H1 (cell line): ENCODE data around the gene PARP16. TPM values are rescaled to one million over a fixed set of nuclear protein-coding genes. Genes with fewer than 3 reads are reported as not detected.

ENCODE experiments used
- CTCF ChIA-PET: fragments of 300-600 bp; sonication (Branson Sonifier 250); formaldehyde crosslinking; loops from one replicate; lab custom pipeline; 2021; ENCODE audit not compliant: partially characterized antibody; lab: Charles Lee
- POLR2A ChIA-PET: fragments of 300-600 bp; sonication (Branson Sonifier 250); formaldehyde crosslinking; loops from one replicate; lab custom pipeline; 2021; ENCODE audit warnings: inconsistent platforms; ENCODE audit not compliant: partially characterized antibody; lab: Charles Lee
- DNase-seq, 2 experiments: peaks; one replicate each; pipeline versions ENCODE4 v3.0.0 to v3.0.0-alpha.2; 2010 to 2022; ENCODE audit warnings: low spot score in 2 of 2, low read depth in 1 of 2, mixed read lengths in 1 of 2
- FAIRE-seq: peaks from 2 replicates; lab custom pipeline; 2011; peaks lifted over from hg19 to GRCh38; lab: Jason Lieb, UNC
- H2AFZ ChIP-seq: 2 replicates; pipeline ENCODE4 v1.8.1; 2012; ENCODE audit warnings: low read length, inconsistent platforms
- H2AK5ac ChIP-seq: 2 replicates; pipeline ENCODE4 v1.6.1; 2013; ENCODE audit warnings: low read depth, low read length
- H2BK120ac ChIP-seq: replicated peaks from 2 replicates; pipeline ENCODE3; 2013; ENCODE audit warnings: low read depth, low read length, inconsistent platforms
- H2BK12ac ChIP-seq: 2 replicates; pipeline ENCODE4 v1.6.1; 2013; ENCODE audit warnings: low read depth, low read length
- H2BK15ac ChIP-seq: 2 replicates; pipeline ENCODE4 v1.6.1; 2013; ENCODE audit warnings: low read length
- H2BK20ac ChIP-seq: 2 replicates; pipeline ENCODE4 v1.6.1; 2013; ENCODE audit warnings: low read length
- H2BK5ac ChIP-seq: 2 replicates; pipeline ENCODE4 v1.6.1; 2013; ENCODE audit warnings: low read depth, low read length
- H3K14ac ChIP-seq: 2 replicates; pipeline ENCODE4 v1.6.1; 2013; ENCODE audit warnings: inconsistent platforms; ENCODE audit not compliant: insufficient read length
- H3K18ac ChIP-seq: 2 replicates; pipeline ENCODE4 v1.6.1; 2013; ENCODE audit warnings: low read length; ENCODE audit errors: extremely low read depth
- H3K23ac ChIP-seq: 2 replicates; pipeline ENCODE4 v1.6.1; 2013; ENCODE audit warnings: inconsistent platforms; ENCODE audit not compliant: insufficient read length
- H3K23me2 ChIP-seq: 2 replicates; pipeline ENCODE4 v1.6.1; 2013; ENCODE audit warnings: low read depth, low read length
- H3K27ac ChIP-seq: 2 replicates; pipeline ENCODE4 v1.6.1; 2011; ENCODE audit warnings: low read depth, low read length, inconsistent platforms
- H3K27me3 ChIP-seq, 4 experiments: replicated peaks in 1 of 4; 1 replicate in 1 of 4; 2 replicates in 3 of 4; pipeline versions ENCODE4 v1.6.1 to v1.8.1; 2011 to 2013; ENCODE audit warnings: low read length in 3 of 4, mild to moderate bottlenecking in 3 of 4, inconsistent platforms in 2 of 4, mixed read lengths in 2 of 4, moderate library complexity in 1 of 4; ENCODE audit not compliant: control insufficient read depth in 3 of 4, insufficient read depth in 3 of 4; ENCODE audit errors: extremely low read depth in 1 of 4
- H3K36me3 ChIP-seq, 4 experiments: 2 replicates each; pipeline versions ENCODE4 v1.6.1 to v1.8.1; 2011 to 2013; ENCODE audit warnings: mild to moderate bottlenecking in 4 of 4, low read length in 3 of 4, moderate library complexity in 2 of 4, control low read depth in 1 of 4, inconsistent platforms in 1 of 4; ENCODE audit not compliant: insufficient read depth in 4 of 4, control insufficient read depth in 2 of 4
- H3K4ac ChIP-seq: replicated peaks from 2 replicates; pipeline ENCODE3; 2013; ENCODE audit warnings: low read length, low read depth, mixed read lengths, inconsistent platforms; ENCODE audit not compliant: insufficient read length
- H3K4me1 ChIP-seq, 4 experiments: replicated peaks in 1 of 4; 1 replicate in 1 of 4; 2 replicates in 3 of 4; pipeline versions ENCODE4 v1.6.1 to v1.8.1; 2011 to 2013; ENCODE audit warnings: low read length in 3 of 4, inconsistent platforms in 2 of 4, mixed read lengths in 1 of 4; ENCODE audit not compliant: insufficient read depth in 4 of 4, control insufficient read depth in 3 of 4
- H3K4me2 ChIP-seq, 2 experiments: 2 replicates each; pipeline versions ENCODE4 v1.6.1 to v1.8.1; 2011 to 2013; ENCODE audit warnings: low read depth in 2 of 2, low read length in 2 of 2, control low read depth in 1 of 2, inconsistent platforms in 1 of 2, mild to moderate bottlenecking in 1 of 2; ENCODE audit not compliant: insufficient read depth in 1 of 2
- H3K4me3 ChIP-seq, 4 experiments: fragments of 200-600, 300-600 bp in 1 of 4; sonication (generic), shearing (Covaris generic), sonication (Bioruptor Twin) in 1 of 4; 2 replicates each; pipeline versions ENCODE4 v1.5.1 to v1.8.1; 2011 to 2016; ENCODE audit warnings: low read length in 4 of 4, low read depth in 3 of 4, control low read depth in 2 of 4, inconsistent platforms in 2 of 4, mild to moderate bottlenecking in 2 of 4, mixed read lengths in 1 of 4, moderate library complexity in 1 of 4; ENCODE audit not compliant: insufficient read depth in 2 of 4; ENCODE audit errors: extremely low read depth in 1 of 4
- H3K56ac ChIP-seq: replicated peaks from 2 replicates; pipeline ENCODE3; 2013; ENCODE audit warnings: low read depth, mild to moderate bottlenecking, mixed read lengths, low read length, inconsistent platforms; ENCODE audit not compliant: insufficient read length
- H3K79me1 ChIP-seq: 2 replicates; pipeline ENCODE4 v1.6.1; 2013; ENCODE audit warnings: low read depth, low read length, control low read depth
- H3K79me2 ChIP-seq, 2 experiments: 2 replicates each; pipeline versions ENCODE4 v1.6.1 to v1.8.1; 2012 to 2013; ENCODE audit warnings: low read length in 2 of 2, mild to moderate bottlenecking in 2 of 2, inconsistent platforms in 1 of 2; ENCODE audit not compliant: insufficient read depth in 2 of 2, control insufficient read depth in 1 of 2
- H3K9ac ChIP-seq, 4 experiments: replicated peaks in 1 of 4; 1 replicate in 1 of 4; 2 replicates in 3 of 4; pipeline versions ENCODE4 v1.6.1 to v1.8.1; 2011 to 2013; ENCODE audit warnings: low read depth in 3 of 4, low read length in 3 of 4, control low read depth in 2 of 4, mild to moderate bottlenecking in 2 of 4, moderate library complexity in 2 of 4, inconsistent platforms in 1 of 4; ENCODE audit errors: extremely low read depth in 1 of 4
- H3K9me3 ChIP-seq, 2 experiments: 2 replicates each; pipeline versions ENCODE4 v1.6.1 to v1.8.1; 2012 to 2013; ENCODE audit warnings: mild to moderate bottlenecking in 2 of 2, moderate library complexity in 2 of 2, control low read depth in 1 of 2, inconsistent platforms in 1 of 2, low read depth in 1 of 2, low read length in 1 of 2, mixed read lengths in 1 of 2; ENCODE audit not compliant: insufficient read depth in 2 of 2
- H4K20me1 ChIP-seq, 2 experiments: replicated peaks in 1 of 2; 2 replicates each; pipeline versions ENCODE3 to v1.8.1; 2011 to 2013; ENCODE audit warnings: inconsistent platforms in 2 of 2, low read length in 2 of 2, mild to moderate bottlenecking in 1 of 2; ENCODE audit not compliant: insufficient read depth in 2 of 2, control insufficient read depth in 1 of 2
- H4K5ac ChIP-seq: 2 replicates; pipeline ENCODE4 v1.6.1; 2013; ENCODE audit warnings: low read length, low read depth, mixed read lengths, inconsistent platforms; ENCODE audit not compliant: insufficient read length
- H4K8ac ChIP-seq: 2 replicates; pipeline ENCODE4 v1.8.0; 2013; ENCODE audit warnings: mild to moderate bottlenecking, moderate library complexity, low read length, inconsistent platforms; ENCODE audit not compliant: insufficient read depth; ENCODE audit errors: extremely low read depth
- H4K91ac ChIP-seq: replicated peaks from 2 replicates; pipeline ENCODE3; 2013; ENCODE audit warnings: low read length, mixed read lengths, inconsistent platforms; ENCODE audit not compliant: insufficient read length
- EP300 ChIP-seq, 2 experiments: IDR thresholded peaks; 1 replicate in 1 of 2; 2 replicates in 1 of 2; pipeline ENCODE4 v1.6.1; 2011 to 2012; ENCODE audit warnings: low read depth in 2 of 2, low read length in 2 of 2, mild to moderate bottlenecking in 2 of 2, borderline replicate concordance in 1 of 2, inconsistent platforms in 1 of 2, moderate library complexity in 1 of 2
- FOSL1 ChIP-seq: IDR thresholded peaks from 2 replicates; pipeline ENCODE4 v1.6.1; 2011; ENCODE audit warnings: mild to moderate bottlenecking, low read depth, low read length, moderate library complexity; ENCODE audit not compliant: insufficient read depth
- GTF2F1 ChIP-seq: IDR thresholded peaks from 2 replicates; pipeline ENCODE4 v1.6.1; 2012; ENCODE audit warnings: low read depth, low read length, improper control_type of control experiment, borderline replicate concordance
- HDAC6 ChIP-seq: IDR thresholded peaks from one replicate; pipeline ENCODE4 v1.7.1; 2012; ENCODE audit warnings: low read depth, mild to moderate bottlenecking, inconsistent platforms, low read length, moderate library complexity
- NANOG ChIP-seq: IDR thresholded peaks from 2 replicates; pipeline ENCODE4 v1.6.1; 2011; ENCODE audit warnings: low read length, low read depth, mild to moderate bottlenecking, inconsistent platforms; ENCODE audit not compliant: insufficient read depth, poor library complexity, severe bottlenecking
- NRF1 ChIP-seq: IDR thresholded peaks from 2 replicates; pipeline ENCODE4 v1.6.1; 2011; ENCODE audit warnings: mild to moderate bottlenecking, low read depth, low read length, improper control_type of control experiment
- PHF8 ChIP-seq: fragments of 200-600 bp; sonication (generic); conservative IDR thresholded peaks from 2 replicates; pipeline ENCODE4 v1.7.1; 2012; ENCODE audit warnings: low read depth, mild to moderate bottlenecking, inconsistent platforms, low read length, moderate library complexity
- POLR2A ChIP-seq, 2 experiments: IDR thresholded peaks; 1 replicate in 1 of 2; 2 replicates in 1 of 2; pipeline ENCODE4 v1.6.1; 2011; ENCODE audit warnings: low read depth in 2 of 2, low read length in 2 of 2, mild to moderate bottlenecking in 2 of 2; ENCODE audit errors: control extremely low read depth in 1 of 2
- POLR2AphosphoS5 ChIP-seq: IDR thresholded peaks from 2 replicates; pipeline ENCODE4 v1.6.1; 2011; ENCODE audit warnings: low read depth, low read length
- POU5F1 ChIP-seq: IDR thresholded peaks from 2 replicates; pipeline ENCODE4 v1.6.1; 2011; ENCODE audit warnings: low read depth, mild to moderate bottlenecking, low read length, moderate library complexity
- SAP30 ChIP-seq: fragments of 300-600 bp; sonication (generic); IDR thresholded peaks from 2 replicates; pipeline ENCODE4 v1.7.1; 2012; ENCODE audit warnings: low read length, moderate library complexity, mild to moderate bottlenecking, inconsistent platforms; ENCODE audit not compliant: insufficient read depth, insufficient replicate concordance
- SIX5 ChIP-seq: IDR thresholded peaks from 2 replicates; pipeline ENCODE4 v1.6.1; 2011; ENCODE audit warnings: mild to moderate bottlenecking, low read depth, low read length
- WGBS, 2 experiments: shearing (Covaris generic) in 1 of 2; methylation state at CpG; one replicate each; pipeline versions ENCODE4 v1.1.6 to v1.1.7; 2013 to 2015; ENCODE audit warnings: low lambda C conversion rate in 2 of 2, mixed read lengths in 2 of 2, inconsistent platforms in 1 of 2, low coverage in 1 of 2, missing lambda C conversion rate in 1 of 2; ENCODE audit not compliant: insufficient replicate concordance in 2 of 2, insufficient coverage in 1 of 2, insufficient read length in 1 of 2; ENCODE audit errors: extremely low coverage in 1 of 2, missing lambda C conversion rate in 1 of 2; 5-methylcytosine and 5-hydroxymethylcytosine counted together
- polyA plus RNA-seq, 7 experiments: library from polyadenylated mRNA; depleted of rRNA in 3 of 7; stranded (reverse) in 5 of 7; unstranded in 2 of 7; fragments of >200 nt in 5 of 7; fragments of 200-250 nt in 2 of 7; gene quantifications; 1 replicate in 5 of 7; 2 replicates in 1 of 7; 4 replicates in 1 of 7; pipeline versions ENCODE4 v1.2.1 to v1.2.3, GENCODE V29; 2011 to 2013; ENCODE audit warnings: missing spikeins in 2 of 7, mixed read lengths in 2 of 7
- total RNA-seq: library from RNA; stranded (reverse); fragmentation: NEBNext Ultra II Directional; extraction: Animal tissue kit (Norgen Biotek cat#: 25700); gene quantifications from 2 replicates; pipeline ENCODE4 v1.2.1, GENCODE V29; 2021
- TF ChIP-seq, protein P1 (sequence below): IDR thresholded peaks from 2 replicates; pipeline ENCODE4 v1.6.1; 2012; ENCODE audit warnings: inconsistent platforms

The PARP16 gene
- total and polyA plus RNA-seq, 2 of the 8 experiments (the other 6 are each of a cell fraction or from before 2014, with no cell fraction given) = 3.7 to 5.0 TPM

DNA sequence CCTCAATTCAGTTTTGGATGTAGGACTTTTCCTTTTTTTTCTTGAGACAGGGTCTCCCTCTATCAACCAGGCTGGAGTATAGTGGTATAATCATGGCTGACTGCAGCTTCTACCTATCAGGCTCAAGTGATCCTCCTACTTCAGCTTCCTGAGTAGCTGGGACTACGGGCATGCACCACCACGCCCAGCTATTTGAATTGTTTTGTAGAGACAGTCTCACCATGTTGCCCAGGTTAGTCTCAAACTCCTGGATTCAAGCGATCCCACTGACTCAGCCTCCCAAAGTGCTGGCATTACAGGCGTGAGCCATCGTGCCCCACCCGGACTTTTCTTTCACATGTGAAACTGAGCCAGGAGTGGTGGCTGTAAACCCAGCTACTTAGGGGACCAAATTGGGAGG, 21.3 kb upstream of the PARP16 start:
- Histone ChIP-seq H3K4me3 (no peak overlapping the region), H4K91ac (no peak overlapping the region), H4K20me1 (no peaks in the 10 kb centered on the region), H2BK15ac (no peak overlapping the region), H2BK20ac (0 out of 2 replicates have a peak overlapping the region, but pooled peaks have one; percentile 48), H3K4me1 (peaks cover 0 to 6% (median 0%) of the 10 kb centered on the region in 4 experiments; a peak in 2 of 7 replicates), H3K14ac (no peak overlapping the region), H3K18ac (no peak overlapping the region), H3K27me3 (no peaks in the 10 kb centered on the region), H3K9ac (no peak overlapping the region; a peak in 1 of 7 replicates), H4K8ac (no peak overlapping the region), H2BK120ac (no peak overlapping the region), H3K79me2 (no peaks in the 10 kb centered on the region), H3K79me1 (no peaks in the 10 kb centered on the region), H3K27ac (no peak overlapping the region), H2AFZ (no peak overlapping the region), H4K5ac (no peak overlapping the region), H3K23ac (no peak overlapping the region), H3K56ac (no peak overlapping the region), H3K9me3 (no peaks in the 10 kb centered on the region), H2BK5ac (no peak overlapping the region), H2AK5ac (no peak overlapping the region), H2BK12ac (no peak overlapping the region), H3K23me2 (0 out of 2 replicates have a peak, but pooled peaks cover 4% of the 10 kb centered on the region), H3K36me3 (no peaks in the 10 kb centered on the region), H3K4me2 (no peak overlapping the region), H3K4ac (no peak overlapping the region)
- FAIRE-seq (no peak), DNase-seq (no peak)
- 91% methylated on average over 6 of the region's 6 CpGs; no CpG with 5 or more reads in 1 of the 2 experiments for WGBS, 2 experiments
- ChIA-PET CTCF (interaction anchor here (0.6 to 3.4 kb wide), 9 partner anchors 9 to 93 kb away, joined by 3 to 13 read pairs (median 4); partner anchors contain the start of gene PARP16), POLR2A (interaction anchor here (0.7 to 3.2 kb wide), 6 partner anchors 7 to 83 kb away, joined by 3 to 19 read pairs (median 4); no protein-coding TSS in a partner anchor)
- TF ChIP-seq SAP30 (no peak), POU5F1 (no peak), EP300 (IDR thresholded peaks at IDR 0.05; ENCODE audit: borderline replicate concordance in 1 of 2, low read depth in 2 of 2, low read length in 2 of 2) (no peak), NANOG (no peak), NRF1 (no peak), GTF2F1 (no peak), FOSL1 (no peak), POLR2A (IDR thresholded peaks at IDR 0.05; ENCODE audit: control extremely low read depth in 1 of 2, low read depth in 2 of 2, low read length in 2 of 2) (no peak), POLR2AphosphoS5 (no peak), PHF8 (no peak), SIX5 (no peak), HDAC6 (no peak)
- TF ChIP-seq, protein P1, sequence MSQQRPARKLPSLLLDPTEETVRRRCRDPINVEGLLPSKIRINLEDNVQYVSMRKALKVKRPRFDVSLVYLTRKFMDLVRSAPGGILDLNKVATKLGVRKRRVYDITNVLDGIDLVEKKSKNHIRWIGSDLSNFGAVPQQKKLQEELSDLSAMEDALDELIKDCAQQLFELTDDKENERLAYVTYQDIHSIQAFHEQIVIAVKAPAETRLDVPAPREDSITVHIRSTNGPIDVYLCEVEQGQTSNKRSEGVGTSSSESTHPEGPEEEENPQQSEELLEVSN = no peak
